A673 (cell line): ENCODE data around the gene MTMR3. TPM values are rescaled to one million over a fixed set of nuclear protein-coding genes. Genes with fewer than 3 reads are reported as not detected.

Experiments
- BruUV-seq: library from RNA; stranded (reverse); fragments of 400-500 nt; replicated peaks from 2 replicates; lab custom pipeline; 2021; lab: Mats Ljungman, UMichigan
- CTCF ChIA-PET: fragments of 300-600 bp; sonication (Branson Sonifier 250); formaldehyde crosslinking; loops from one replicate; lab custom pipeline; 2022; ENCODE audit warnings: antibody characterized with exemption; lab: Charles Lee
- POLR2A ChIA-PET: fragments of 300-600 bp; sonication (Branson Sonifier 250); formaldehyde crosslinking; loops from one replicate; lab custom pipeline; 2022; ENCODE audit warnings: antibody characterized with exemption; ENCODE audit not compliant: low non-redundant PET; lab: Charles Lee
- DNase-seq: peaks from one replicate; pipeline ENCODE4 v3.0.0-alpha.2; 2015; ENCODE audit warnings: low spot score
- H3K27ac ChIP-seq: fragments of 200-600 bp; sonication (generic); 2 replicates; pipeline ENCODE4 v1.5.1; 2016; ENCODE audit warnings: mixed run types, low read depth, mild to moderate bottlenecking, mixed read lengths, antibody characterized with exemption, low read length; ENCODE audit not compliant: poor library complexity, severe bottlenecking
- H3K27me3 ChIP-seq: fragments of 200-600 bp; sonication (generic); replicated peaks from 2 replicates; pipeline ENCODE4 v1.6.1; 2017; ENCODE audit warnings: mixed run types, low read depth, mild to moderate bottlenecking, mixed read lengths, antibody characterized with exemption, low read length; ENCODE audit not compliant: insufficient read depth, poor library complexity
- H3K36me3 ChIP-seq: fragments of 200-600 bp; sonication (generic); 2 replicates; pipeline ENCODE4 v1.6.1; 2016; ENCODE audit warnings: mixed run types, mild to moderate bottlenecking, mixed read lengths, antibody characterized with exemption, low read length; ENCODE audit not compliant: insufficient read depth, poor library complexity, severe bottlenecking
- H3K4me1 ChIP-seq: fragments of 200-600 bp; sonication (generic); 2 replicates; pipeline ENCODE4 v1.6.1; 2017; ENCODE audit warnings: mixed run types, mild to moderate bottlenecking, mixed read lengths, antibody characterized with exemption, low read length; ENCODE audit not compliant: insufficient read depth, poor library complexity, severe bottlenecking
- H3K4me3 ChIP-seq: fragments of 200-600 bp; sonication (generic); 2 replicates; pipeline ENCODE4 v1.5.1; 2016; ENCODE audit warnings: low read depth, mixed run types, mild to moderate bottlenecking, mixed read lengths, low read length; ENCODE audit not compliant: poor library complexity, severe bottlenecking
- H3K9me3 ChIP-seq: fragments of 200-600 bp; sonication (generic); 2 replicates; pipeline ENCODE4 v1.6.1; 2016; ENCODE audit warnings: mixed run types, low read depth, mild to moderate bottlenecking, mixed read lengths, antibody characterized with exemption, low read length; ENCODE audit not compliant: poor library complexity, severe bottlenecking
- EZH2 ChIP-seq: fragments of 200-600 bp; sonication (generic); IDR thresholded peaks from 2 replicates; pipeline ENCODE4 v1.6.1; 2017; ENCODE audit warnings: borderline replicate concordance, low read depth, mild to moderate bottlenecking, mixed read lengths, antibody characterized with exemption, low read length; ENCODE audit not compliant: poor library complexity, severe bottlenecking
- intact Hi-C: fragments of 100-400 bp; cut with micrococcal nuclease; formaldehyde crosslinking; loops from one replicate; pipeline ENCODE4 v1.10.0; 2022; ENCODE audit not compliant: unreplicated experiment
- total RNA-seq: library from RNA; stranded (reverse); gene quantifications from 2 replicates; pipeline ENCODE4 v1.2.3, GENCODE V29; 2021
- TF ChIP-seq, protein P1 (sequence below): fragments of 300-800, 200-600 bp; sonication (generic); conservative IDR thresholded peaks from 2 replicates; pipeline ENCODE4 v1.5.1; 2017; ENCODE audit warnings: low read depth, mild to moderate bottlenecking, antibody characterized with exemption, low read length, moderate library complexity, mixed read lengths

Gene MTMR3
- total RNA-seq, 1 experiment from 2014 or later: 25.0 TPM

DNA sequence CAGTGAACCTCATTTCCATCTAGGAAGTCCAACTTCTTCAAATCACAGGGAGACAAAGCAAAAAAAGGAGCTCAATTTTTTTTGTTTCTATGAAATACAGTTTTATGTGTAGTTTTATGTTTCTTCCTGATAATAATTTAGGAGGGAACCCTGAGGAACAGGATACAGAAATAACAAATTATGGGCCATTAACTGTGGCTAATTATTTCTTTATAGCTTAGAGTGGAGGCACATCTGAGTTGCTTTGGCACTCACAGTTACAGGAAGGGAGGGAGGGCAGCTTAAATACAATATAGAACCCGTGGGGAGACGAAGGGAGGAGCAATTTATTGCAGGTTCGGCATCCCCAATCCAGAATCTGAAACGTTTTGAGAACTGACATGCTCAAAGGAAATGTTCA, 160.2 kb downstream of the MTMR3 start:
- ChIA-PET CTCF (interaction anchor here (1.5 kb wide), 1 partner anchor 45 kb away, joined by 3 read pairs; no protein-coding TSS in a partner anchor), POLR2A (interaction anchor here (0.6 kb wide), 1 partner anchor 25 kb away, joined by 3 read pairs; no protein-coding TSS in a partner anchor)
- Histone ChIP-seq H3K4me1 (peaks cover 32% of the 10 kb centered on the region), H3K9me3 (no peaks in the 10 kb centered on the region), H3K27me3 (no peaks in the 10 kb centered on the region), H3K27ac (no peak overlapping the region), H3K36me3 (no peaks in the 10 kb centered on the region), H3K4me3 (no peak overlapping the region)
- DNase-seq: peak; percentile 46
- no TSS peak for BruUV-seq
- intact Hi-C loops: no loop called here
- TF ChIP-seq, protein P1, sequence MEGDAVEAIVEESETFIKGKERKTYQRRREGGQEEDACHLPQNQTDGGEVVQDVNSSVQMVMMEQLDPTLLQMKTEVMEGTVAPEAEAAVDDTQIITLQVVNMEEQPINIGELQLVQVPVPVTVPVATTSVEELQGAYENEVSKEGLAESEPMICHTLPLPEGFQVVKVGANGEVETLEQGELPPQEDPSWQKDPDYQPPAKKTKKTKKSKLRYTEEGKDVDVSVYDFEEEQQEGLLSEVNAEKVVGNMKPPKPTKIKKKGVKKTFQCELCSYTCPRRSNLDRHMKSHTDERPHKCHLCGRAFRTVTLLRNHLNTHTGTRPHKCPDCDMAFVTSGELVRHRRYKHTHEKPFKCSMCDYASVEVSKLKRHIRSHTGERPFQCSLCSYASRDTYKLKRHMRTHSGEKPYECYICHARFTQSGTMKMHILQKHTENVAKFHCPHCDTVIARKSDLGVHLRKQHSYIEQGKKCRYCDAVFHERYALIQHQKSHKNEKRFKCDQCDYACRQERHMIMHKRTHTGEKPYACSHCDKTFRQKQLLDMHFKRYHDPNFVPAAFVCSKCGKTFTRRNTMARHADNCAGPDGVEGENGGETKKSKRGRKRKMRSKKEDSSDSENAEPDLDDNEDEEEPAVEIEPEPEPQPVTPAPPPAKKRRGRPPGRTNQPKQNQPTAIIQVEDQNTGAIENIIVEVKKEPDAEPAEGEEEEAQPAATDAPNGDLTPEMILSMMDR: no peak
- no peak for TF ChIP-seq EZH2

DNA sequence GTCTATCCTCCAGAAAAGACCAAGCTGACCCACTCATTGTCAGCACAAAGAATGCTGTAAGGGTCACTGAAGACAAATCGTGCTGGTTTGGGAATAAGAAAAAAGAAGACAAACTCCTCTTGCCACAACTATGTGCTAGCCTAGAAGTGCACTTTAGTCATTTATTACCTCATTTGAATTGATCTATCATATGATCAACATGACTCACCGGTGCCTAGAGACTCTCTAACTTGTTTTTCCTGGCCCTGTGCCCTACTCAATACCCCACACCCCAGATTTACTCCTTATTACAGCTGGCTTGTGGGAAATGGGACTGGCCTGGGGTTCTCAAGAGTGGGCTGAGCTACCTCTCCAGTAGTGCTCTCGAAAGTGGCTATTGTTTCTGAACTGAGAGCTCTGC, 161.4 kb downstream of the MTMR3 start:
- BruUV-seq: no TSS peak
- H3K9me3 ChIP-seq: no peaks in the 10 kb centered on the region
- no peak overlapping the region for H3K27ac ChIP-seq
- ChIA-PET CTCF (interaction anchor here (0.6 to 1.5 kb wide), 3 partner anchors 44 to 212 kb away, joined by 3 read pairs; no protein-coding TSS in a partner anchor), POLR2A (no interaction called here)
- intact Hi-C loops: no loop called here
- no peaks in the 10 kb centered on the region for H3K27me3 ChIP-seq
- peaks cover 32% of the 10 kb centered on the region for H3K4me1 ChIP-seq
- peak; percentile 51 for DNase-seq
- TF ChIP-seq, protein P1: no peak
- TF ChIP-seq EZH2: no peak
- H3K36me3 ChIP-seq: no peaks in the 10 kb centered on the region
- no peak overlapping the region for H3K4me3 ChIP-seq

DNA sequence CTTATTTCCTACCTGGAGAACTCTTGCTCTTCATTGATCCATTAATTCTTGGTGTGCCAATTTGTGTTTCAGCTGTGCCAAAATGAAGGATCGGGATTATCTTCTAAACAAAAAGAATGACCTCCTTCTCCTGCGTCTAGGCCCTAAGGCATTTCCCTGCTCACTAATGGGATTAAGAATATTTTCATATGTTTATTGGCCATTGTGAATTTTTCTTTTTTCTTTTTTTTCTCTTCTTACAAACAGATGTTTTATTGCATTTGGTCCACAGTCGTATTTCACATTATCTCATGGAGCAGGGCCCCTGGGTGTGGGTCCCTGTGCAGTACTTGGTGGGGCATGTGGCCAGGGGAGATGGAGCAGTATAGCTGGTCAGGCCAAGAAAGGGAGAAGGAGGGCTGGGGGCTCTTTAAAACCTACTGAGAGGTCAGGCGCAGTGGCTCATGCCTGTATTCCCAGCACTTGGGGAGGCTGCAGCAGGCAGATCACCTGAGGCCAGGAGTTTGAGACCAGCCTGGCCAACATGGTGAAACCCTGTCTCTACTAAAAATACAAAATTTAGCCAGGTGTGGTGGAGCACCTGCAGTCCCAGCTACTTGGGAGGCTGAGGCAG, 162.0 kb downstream of the MTMR3 start:
- CTCF ChIA-PET: interaction anchor here (0.6 kb wide), 1 partner anchor 44 kb away, joined by 3 read pairs; no protein-coding TSS in a partner anchor
- DNase-seq: peak; percentile 16
- POLR2A ChIA-PET: no interaction called here
- Histone ChIP-seq H3K4me3 (no peak overlapping the region), H3K4me1 (peaks cover 32% of the 10 kb centered on the region), H3K27ac (no peak overlapping the region), H3K9me3 (no peaks in the 10 kb centered on the region), H3K36me3 (no peaks in the 10 kb centered on the region), H3K27me3 (no peaks in the 10 kb centered on the region)
- intact Hi-C loops: no loop called here
- TF ChIP-seq EZH2: no peak
- TF ChIP-seq, protein P1: no peak
- no TSS peak for BruUV-seq
